ENCODE measurements around the gene NCL. TPM values are rescaled to one million over a fixed set of nuclear protein-coding genes. Genes with fewer than 3 reads are reported as not detected.
A peak's percentile ranks its signal among the peaks of the same experiment; 100 is the strongest.

The NCL gene
- total and polyA plus RNA-seq, 7 experiments from 2014 or later, result 411 to 662 (median 457) TPM

DNA sequence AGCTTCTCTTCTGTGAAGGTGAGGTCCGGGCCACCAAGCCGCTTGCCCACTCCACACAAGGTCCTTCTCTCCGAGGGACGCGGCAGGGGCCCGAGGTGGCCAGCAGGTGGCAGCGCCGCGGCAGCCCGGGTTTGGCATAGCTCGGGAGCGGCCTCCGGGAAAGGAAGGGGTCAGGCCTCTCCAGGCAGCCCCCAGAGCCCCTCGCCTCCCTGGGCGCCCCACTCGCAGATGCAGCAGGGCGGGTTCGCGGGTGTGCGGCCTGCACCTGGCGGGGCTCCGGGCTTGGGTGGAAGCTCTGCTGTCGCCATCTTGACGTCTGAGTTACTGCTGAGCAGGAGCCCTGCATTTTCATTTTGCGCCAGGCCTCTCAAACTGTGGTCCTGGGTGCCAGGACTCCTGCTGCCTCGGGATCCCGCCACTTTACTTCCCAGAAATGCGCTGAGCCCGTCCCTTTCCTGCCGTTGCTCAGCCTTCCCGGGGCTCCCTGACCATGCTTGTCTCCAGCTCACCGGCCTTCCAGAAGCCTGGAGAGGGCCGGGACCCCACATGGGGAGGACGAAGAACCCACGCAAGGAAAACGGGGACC lies 18.6 kb upstream of the NCL start:
- peak overlapping the region; percentile 73 for H3K4me3 ChIP-seq (ENCODE audit: low read length)
- peak overlapping the region; percentile 81 to 96 (median 89) for H3K27ac Mint-ChIP-seq
- H3K27me3 ChIP-seq (ENCODE audit: control insufficient read depth in 2 of 2, insufficient read depth in 2 of 2, low read length in 2 of 2), result no peaks in the 10 kb centered on the region
- intact Hi-C loops (cut with micrococcal nuclease), result loop anchor here (1.0 kb wide), 4 partner anchors 19 to 118 kb away; partner anchors contain the start of gene NCL (in 2 of the 2)
- no peaks in the 10 kb centered on the region for H3K9me3 Mint-ChIP-seq
- no peaks in the 10 kb centered on the region for H3K27me3 Mint-ChIP-seq
- H3K36me3 Mint-ChIP-seq, result peaks cover 0 to 4% (median 0%) of the 10 kb centered on the region in 5 donors
- ChIA-PET POLR2A (interaction anchor here (0.7 to 7.7 kb wide), 6 partner anchors 16 to 225 kb away, joined by 3 to 130 read pairs (median 10); partner anchors contain the start of genes NCL and PTMA), CTCF (interaction anchor here (0.7 to 1.9 kb wide), 14 partner anchors 14 to 79 kb away, joined by 3 to 20 read pairs (median 4); partner anchors contain the start of genes NCL and NMUR1)
- peak overlapping the region; percentile 62 to 87 (median 82) for H3K4me3 Mint-ChIP-seq
- H3K4me1 ChIP-seq (ENCODE audit: control insufficient read depth in 2 of 2, insufficient read depth in 2 of 2, low read length in 2 of 2), result peaks cover 0 to 4% of the 10 kb centered on the region in 2 donors
- peaks cover 0 to 18% (median 11%) of the 10 kb centered on the region in 7 donors for H3K4me1 Mint-ChIP-seq
- H3K27ac ChIP-seq (ENCODE audit: low read depth, low read length), result peak overlapping the region; percentile 83
- no peaks in the 10 kb centered on the region for H3K9me3 ChIP-seq (ENCODE audit: control insufficient read depth in 2 of 3, low read length in 3 of 3)
- H3K36me3 ChIP-seq (ENCODE audit: control insufficient read depth in 2 of 3, insufficient read depth in 3 of 3, low read length in 3 of 3), result no peaks in the 10 kb centered on the region
- ATAC-seq, result peak; percentile 86
- peak; percentile 52 to 82 (median 70) for DNase-seq

DNA sequence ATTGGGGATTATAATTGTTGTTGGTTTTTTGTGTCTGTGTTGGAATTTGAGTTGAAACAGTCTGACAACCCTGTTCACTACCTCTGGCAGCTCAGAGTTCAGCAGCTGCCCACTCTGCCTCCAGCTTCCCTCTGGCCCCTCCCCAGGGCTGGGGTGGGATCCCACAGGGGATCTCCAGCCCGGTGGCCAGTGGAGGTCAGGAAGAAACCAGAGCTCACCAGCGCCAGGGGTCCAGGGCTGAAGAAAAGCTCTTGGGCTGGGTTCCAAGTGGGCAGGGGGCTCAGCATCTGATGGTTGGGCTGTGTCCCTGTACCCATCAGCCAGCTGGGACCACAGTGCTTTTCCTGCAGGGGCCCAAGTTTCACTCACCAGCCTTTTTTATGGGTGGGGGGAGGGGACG lies 16.5 kb upstream of the NCL start:
- no peak for ATAC-seq
- Mint-ChIP-seq H3K9me3 (no peaks in the 10 kb centered on the region), H3K27ac (peak overlapping the region in 1 of 9 donors; percentile 44), H3K4me1 (peaks cover 0 to 13% (median 5%) of the 10 kb centered on the region in 7 donors), H3K27me3 (no peaks in the 10 kb centered on the region), H3K4me3 (no peak overlapping the region), H3K36me3 (peaks cover 0 to 4% (median 0%) of the 10 kb centered on the region in 5 donors)
- no peaks in the 10 kb centered on the region for H3K9me3 ChIP-seq (ENCODE audit: control insufficient read depth in 2 of 3, low read length in 3 of 3)
- ChIA-PET POLR2A (interaction anchor here (1.6 to 7.7 kb wide), 2 partner anchors 14 to 78 kb away, joined by 5 to 130 read pairs; partner anchors contain the start of gene NCL), CTCF (interaction anchor here (1.0 to 1.7 kb wide), 4 partner anchors 9 to 77 kb away, joined by 3 to 7 read pairs (median 5); no protein-coding TSS in a partner anchor)
- peaks cover 0 to 4% of the 10 kb centered on the region in 2 donors for H3K4me1 ChIP-seq (ENCODE audit: control insufficient read depth in 2 of 2, insufficient read depth in 2 of 2, low read length in 2 of 2)
- DNase-seq, result no peak
- no peak overlapping the region for H3K27ac ChIP-seq (ENCODE audit: low read depth, low read length)
- intact Hi-C loops (cut with micrococcal nuclease), result no loop called here
- H3K4me3 ChIP-seq (ENCODE audit: low read length), result no peak overlapping the region
- H3K27me3 ChIP-seq (ENCODE audit: control insufficient read depth in 2 of 2, insufficient read depth in 2 of 2, low read length in 2 of 2), result no peaks in the 10 kb centered on the region
- H3K36me3 ChIP-seq (ENCODE audit: control insufficient read depth in 2 of 3, insufficient read depth in 3 of 3, low read length in 3 of 3), result no peaks in the 10 kb centered on the region

DNA sequence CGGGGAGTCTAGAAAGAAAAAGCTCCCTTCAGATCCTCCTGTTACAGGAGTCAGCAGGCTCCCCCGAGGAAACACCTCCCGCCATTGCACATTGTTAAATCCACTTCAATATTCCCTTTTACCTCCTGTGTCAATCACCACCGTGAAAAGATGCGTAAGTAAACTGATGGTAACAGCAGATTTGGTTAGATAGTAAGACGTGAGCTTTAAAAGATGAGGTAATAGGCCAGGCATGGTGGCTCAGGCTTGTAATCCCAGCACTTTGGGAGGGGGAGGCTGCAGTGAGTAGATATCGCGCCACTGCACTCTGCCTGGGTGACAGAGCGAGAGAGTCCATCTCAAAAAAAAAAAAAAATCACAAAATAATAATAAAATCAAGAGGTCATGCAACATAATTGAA lies 15.2 kb upstream of the NCL start:
- Mint-ChIP-seq H3K27me3 (no peaks in the 10 kb centered on the region), H3K9me3 (no peaks in the 10 kb centered on the region), H3K4me3 (no peak overlapping the region), H3K4me1 (peaks cover 0 to 13% (median 5%) of the 10 kb centered on the region in 7 donors), H3K36me3 (peaks cover 0 to 4% (median 0%) of the 10 kb centered on the region in 5 donors), H3K27ac (no peak overlapping the region)
- ATAC-seq (no peak), DNase-seq (no peak)
- Histone ChIP-seq H3K4me1 (ENCODE audit: control insufficient read depth in 2 of 2, insufficient read depth in 2 of 2, low read length in 2 of 2) (peaks cover 0 to 4% of the 10 kb centered on the region in 2 donors), H3K36me3 (ENCODE audit: control insufficient read depth in 2 of 3, insufficient read depth in 3 of 3, low read length in 3 of 3) (no peaks in the 10 kb centered on the region), H3K27ac (ENCODE audit: low read depth, low read length) (no peak overlapping the region), H3K9me3 (ENCODE audit: control insufficient read depth in 2 of 3, low read length in 3 of 3) (no peaks in the 10 kb centered on the region), H3K27me3 (ENCODE audit: control insufficient read depth in 2 of 2, insufficient read depth in 2 of 2, low read length in 2 of 2) (no peaks in the 10 kb centered on the region), H3K4me3 (ENCODE audit: low read length) (no peak overlapping the region)
- intact Hi-C loops (cut with micrococcal nuclease), result no loop called here
- CTCF ChIA-PET, result interaction anchor here (0.6 kb wide), 1 partner anchor 107 kb away, joined by 3 read pairs; no protein-coding TSS in a partner anchor
- POLR2A ChIA-PET, result interaction anchor here (7.7 kb wide), 1 partner anchor 12 kb away, joined by 130 read pairs; the partner anchor contains the start of gene NCL

DNA sequence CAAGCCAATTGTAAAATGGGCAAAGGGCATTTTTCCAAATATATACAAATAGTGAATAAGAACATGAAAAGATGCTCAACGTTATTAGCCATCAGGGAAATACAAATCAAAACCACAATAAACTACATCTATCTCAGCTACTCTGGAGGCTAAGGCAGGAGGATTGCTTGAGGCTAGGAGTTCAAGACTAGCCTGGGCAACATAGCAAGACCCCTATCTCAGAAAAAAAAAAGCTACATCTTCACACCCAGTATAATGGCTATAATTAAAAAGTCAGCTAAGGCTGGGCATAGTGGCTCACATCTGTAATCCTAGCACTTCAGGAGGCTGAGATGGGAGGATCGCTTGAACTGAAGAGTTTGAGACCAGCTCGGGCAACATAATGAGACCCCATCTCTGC lies 12.6 kb upstream of the NCL start:
- ChIA-PET POLR2A (interaction anchor here (3.6 kb wide), 1 partner anchor 12 kb away, joined by 22 read pairs; the partner anchor contains the start of gene NCL), CTCF (interaction anchor here (0.8 kb wide), 1 partner anchor 81 kb away, joined by 3 read pairs; no protein-coding TSS in a partner anchor)
- Mint-ChIP-seq H3K36me3 (peaks cover 0 to 7% (median 0%) of the 10 kb centered on the region in 5 donors), H3K9me3 (no peaks in the 10 kb centered on the region), H3K27me3 (peaks cover 0 to 2% (median 0%) of the 10 kb centered on the region in 5 donors), H3K27ac (no peak overlapping the region), H3K4me3 (no peak overlapping the region), H3K4me1 (peaks cover 0 to 3% (median 0%) of the 10 kb centered on the region in 7 donors)
- DNase-seq (no peak), ATAC-seq (no peak)
- Histone ChIP-seq H3K36me3 (ENCODE audit: control insufficient read depth in 2 of 3, insufficient read depth in 3 of 3, low read length in 3 of 3) (no peaks in the 10 kb centered on the region), H3K4me3 (ENCODE audit: low read length) (no peak overlapping the region), H3K9me3 (ENCODE audit: control insufficient read depth in 2 of 3, low read length in 3 of 3) (no peaks in the 10 kb centered on the region), H3K4me1 (ENCODE audit: control insufficient read depth in 2 of 2, insufficient read depth in 2 of 2, low read length in 2 of 2) (no peaks in the 10 kb centered on the region), H3K27ac (ENCODE audit: low read depth, low read length) (no peak overlapping the region), H3K27me3 (ENCODE audit: control insufficient read depth in 2 of 2, insufficient read depth in 2 of 2, low read length in 2 of 2) (no peaks in the 10 kb centered on the region)
- intact Hi-C loops (cut with micrococcal nuclease), result no loop called here

DNA sequence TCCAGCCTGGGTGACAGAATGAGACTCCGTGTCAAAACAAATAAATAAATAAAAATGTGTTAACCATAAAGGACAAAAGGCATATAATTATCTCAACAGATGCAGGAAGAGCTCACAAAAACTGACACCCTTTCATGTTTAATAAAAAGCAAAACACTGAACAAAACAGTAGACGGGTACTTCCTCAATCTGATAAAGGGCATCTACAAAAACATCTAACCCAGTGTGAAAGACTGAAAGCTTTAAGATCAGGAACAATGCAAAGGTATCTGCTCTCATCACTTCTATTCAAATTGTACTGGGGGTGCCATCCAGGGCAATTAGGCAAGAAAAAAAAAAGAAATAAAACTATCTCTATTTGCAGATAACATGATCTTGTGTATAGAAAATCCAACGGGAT lies 11.7 kb upstream of the NCL start:
- Mint-ChIP-seq H3K27me3 (peaks cover 0 to 2% (median 0%) of the 10 kb centered on the region in 5 donors), H3K4me1 (peaks cover 0 to 2% (median 0%) of the 10 kb centered on the region in 7 donors), H3K9me3 (no peaks in the 10 kb centered on the region), H3K4me3 (no peak overlapping the region), H3K36me3 (peaks cover 0 to 7% (median 0%) of the 10 kb centered on the region in 5 donors), H3K27ac (no peak overlapping the region)
- H3K27ac ChIP-seq (ENCODE audit: low read depth, low read length), result no peak overlapping the region
- ATAC-seq, result no peak
- intact Hi-C loops (cut with micrococcal nuclease), result no loop called here
- ChIA-PET POLR2A (interaction anchor here (3.6 kb wide), 1 partner anchor 11 kb away, joined by 22 read pairs; the partner anchor contains the start of gene NCL), CTCF (interaction anchor here (0.7 kb wide), 1 partner anchor 134 kb away, joined by 3 read pairs; no protein-coding TSS in a partner anchor)
- H3K4me1 ChIP-seq (ENCODE audit: control insufficient read depth in 2 of 2, insufficient read depth in 2 of 2, low read length in 2 of 2), result no peaks in the 10 kb centered on the region
- no peaks in the 10 kb centered on the region for H3K9me3 ChIP-seq (ENCODE audit: control insufficient read depth in 2 of 3, low read length in 3 of 3)
- no peaks in the 10 kb centered on the region for H3K27me3 ChIP-seq (ENCODE audit: control insufficient read depth in 2 of 2, insufficient read depth in 2 of 2, low read length in 2 of 2)
- H3K36me3 ChIP-seq (ENCODE audit: control insufficient read depth in 2 of 3, insufficient read depth in 3 of 3, low read length in 3 of 3), result no peaks in the 10 kb centered on the region
- DNase-seq, result no peak
- no peak overlapping the region for H3K4me3 ChIP-seq (ENCODE audit: low read length)

DNA sequence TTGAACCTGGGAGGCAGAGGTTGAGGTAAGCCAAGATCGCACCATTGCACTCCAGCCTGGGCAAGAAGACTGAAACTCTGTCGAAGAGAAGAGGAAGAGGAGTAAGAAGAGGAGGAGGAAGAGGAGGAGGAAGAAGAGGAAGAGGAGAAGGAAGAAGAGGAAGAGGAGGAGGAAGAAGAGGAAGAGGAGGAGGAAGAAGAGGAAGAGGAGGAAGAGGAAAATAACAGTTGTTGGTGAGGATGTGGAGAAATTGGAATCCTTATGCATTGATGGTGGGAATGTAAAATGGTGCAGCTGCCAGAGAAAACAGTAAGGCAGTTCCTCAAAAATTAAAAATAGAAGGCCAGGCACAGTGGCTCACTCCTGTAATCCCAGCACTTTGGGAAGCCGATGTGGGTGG lies 8.5 kb upstream of the NCL start:
- H3K27ac ChIP-seq (ENCODE audit: low read depth, low read length), result no peak overlapping the region
- H3K4me3 ChIP-seq (ENCODE audit: low read length), result no peak overlapping the region
- Mint-ChIP-seq H3K27me3 (peaks cover 0 to 2% (median 0%) of the 10 kb centered on the region in 5 donors), H3K27ac (no peak overlapping the region), H3K4me3 (no peak overlapping the region), H3K9me3 (no peaks in the 10 kb centered on the region), H3K4me1 (peaks cover 0 to 10% (median 6%) of the 10 kb centered on the region in 7 donors), H3K36me3 (peaks cover 0 to 4% (median 0%) of the 10 kb centered on the region in 5 donors)
- CTCF ChIA-PET, result no interaction called here
- H3K36me3 ChIP-seq (ENCODE audit: control insufficient read depth in 2 of 3, insufficient read depth in 3 of 3, low read length in 3 of 3), result no peaks in the 10 kb centered on the region
- POLR2A ChIA-PET, result interaction anchor here (0.6 kb wide), 1 partner anchor 22 kb away, joined by 4 read pairs; no protein-coding TSS in a partner anchor
- H3K27me3 ChIP-seq (ENCODE audit: control insufficient read depth in 2 of 2, insufficient read depth in 2 of 2, low read length in 2 of 2), result no peaks in the 10 kb centered on the region
- ATAC-seq (no peak), DNase-seq (no peak)
- intact Hi-C loops (cut with micrococcal nuclease), result no loop called here
- H3K4me1 ChIP-seq (ENCODE audit: control insufficient read depth in 2 of 2, insufficient read depth in 2 of 2, low read length in 2 of 2), result no peaks in the 10 kb centered on the region
- H3K9me3 ChIP-seq (ENCODE audit: control insufficient read depth in 2 of 3, low read length in 3 of 3), result no peaks in the 10 kb centered on the region

Measured in naive thymus-derived CD4-positive, alpha-beta T cell (primary cell).